Mucosa of descending colon (tissue), 3 donors: ENCODE data around the gene AGL. TPM values are rescaled to one million over a fixed set of nuclear protein-coding genes. Genes with fewer than 3 reads are reported as not detected.
A peak's percentile ranks its signal among the peaks of the same experiment; 100 is the strongest.
"Not testable (repeated sequence)": the region's sequence is repeated elsewhere in the genome, so short reads cannot be mapped to it uniquely, and the experiment has no call there.

ENCODE experiments used
- ATAC-seq: fragments of 200-7000 bp; cut with Tn5 transposase; one replicate; pipeline ENCODE4 v1.9.1; 2020; ENCODE audit warnings: mild to moderate bottlenecking, moderate library complexity
- DNase-seq, 3 donors: peaks; one replicate each; pipeline ENCODE4 v3.0.0-alpha.2; 2020
- H3K36me3 ChIP-seq: fragments of 200-600 bp; one replicate; pipeline ENCODE4 v1.8.0; 2021; ENCODE audit warnings: low read depth, mild to moderate bottlenecking
- H3K4me1 ChIP-seq: fragments of 200-600 bp; one replicate; pipeline ENCODE4 v1.8.0; 2021; ENCODE audit warnings: low read depth, mild to moderate bottlenecking
- H3K4me3 ChIP-seq: fragments of 200-600 bp; one replicate; pipeline ENCODE4 v1.8.0; 2021; ENCODE audit warnings: mild to moderate bottlenecking
- H3K9me3 ChIP-seq: fragments of 200-600 bp; one replicate; pipeline ENCODE4 v1.8.0; 2021; ENCODE audit warnings: mild to moderate bottlenecking
- intact Hi-C, 2 donors: fragments of 100-400 bp; cut with DNase I in 1 of 2; cut with micrococcal nuclease in 1 of 2; formaldehyde crosslinking; loops; one replicate each; pipeline versions ENCODE4 v1.11.0 to v1.11.1; 2022; cut with DNase I, micrococcal nuclease
- total RNA-seq, 3 donors: library from RNA; stranded (reverse); fragmentation: NEBNext Ultra II Directional in 2 of 3; extraction: Animal tissue kit (Norgen Biotek cat#: 25700) in 2 of 3; gene quantifications; one replicate each; pipeline versions ENCODE4 v1.2.1 to v1.2.4, GENCODE V29; 2021 to 2023
- TF ChIP-seq, protein P1 (sequence below): fragments of 200-600 bp; IDR thresholded peaks from one replicate; pipeline ENCODE4 v1.8.0; 2022; ENCODE audit warnings: antibody characterized with exemption, mild to moderate bottlenecking
- donor health status: DM: no; HTN: no; CAD: no; lungs with moderate emphysema.
- donor health status: DM: no; HTN: no; CAD: no.
- donor health status: DM: no; HTN: yes; CAD: no.

AGL gene
- total RNA-seq, 3 donors from 2014 or later = 24.6 to 28.2 (median 27.5) TPM

DNA sequence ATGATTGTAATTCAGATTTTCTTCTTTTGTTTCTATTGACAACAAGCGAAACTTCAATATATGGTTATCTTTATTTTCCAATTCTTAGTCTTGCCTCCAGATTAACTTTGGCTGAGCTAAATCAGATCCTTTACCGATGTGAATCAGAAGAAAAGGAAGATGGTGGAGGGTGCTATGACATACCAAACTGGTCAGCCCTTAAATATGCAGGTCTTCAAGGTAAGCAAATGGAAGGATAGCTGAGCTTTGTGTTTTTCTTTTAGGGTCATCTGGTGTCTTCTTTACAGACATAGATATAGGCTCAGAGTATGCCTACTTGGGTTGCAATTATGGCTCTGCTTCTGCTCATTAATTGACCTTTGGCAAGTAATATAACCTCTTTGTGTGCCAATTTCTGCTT lies 37.7 kb downstream of the AGL start:
- TF ChIP-seq, protein P1, sequence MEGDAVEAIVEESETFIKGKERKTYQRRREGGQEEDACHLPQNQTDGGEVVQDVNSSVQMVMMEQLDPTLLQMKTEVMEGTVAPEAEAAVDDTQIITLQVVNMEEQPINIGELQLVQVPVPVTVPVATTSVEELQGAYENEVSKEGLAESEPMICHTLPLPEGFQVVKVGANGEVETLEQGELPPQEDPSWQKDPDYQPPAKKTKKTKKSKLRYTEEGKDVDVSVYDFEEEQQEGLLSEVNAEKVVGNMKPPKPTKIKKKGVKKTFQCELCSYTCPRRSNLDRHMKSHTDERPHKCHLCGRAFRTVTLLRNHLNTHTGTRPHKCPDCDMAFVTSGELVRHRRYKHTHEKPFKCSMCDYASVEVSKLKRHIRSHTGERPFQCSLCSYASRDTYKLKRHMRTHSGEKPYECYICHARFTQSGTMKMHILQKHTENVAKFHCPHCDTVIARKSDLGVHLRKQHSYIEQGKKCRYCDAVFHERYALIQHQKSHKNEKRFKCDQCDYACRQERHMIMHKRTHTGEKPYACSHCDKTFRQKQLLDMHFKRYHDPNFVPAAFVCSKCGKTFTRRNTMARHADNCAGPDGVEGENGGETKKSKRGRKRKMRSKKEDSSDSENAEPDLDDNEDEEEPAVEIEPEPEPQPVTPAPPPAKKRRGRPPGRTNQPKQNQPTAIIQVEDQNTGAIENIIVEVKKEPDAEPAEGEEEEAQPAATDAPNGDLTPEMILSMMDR = no peak
- DNase-seq (no peak), ATAC-seq (no peak)
- no peak overlapping the region for H3K4me3 ChIP-seq
- H3K4me1 ChIP-seq = no peaks in the 10 kb centered on the region
- H3K36me3 ChIP-seq = no peaks in the 10 kb centered on the region
- H3K9me3 ChIP-seq = no peaks in the 10 kb centered on the region
- intact Hi-C loops = no loop called here

DNA sequence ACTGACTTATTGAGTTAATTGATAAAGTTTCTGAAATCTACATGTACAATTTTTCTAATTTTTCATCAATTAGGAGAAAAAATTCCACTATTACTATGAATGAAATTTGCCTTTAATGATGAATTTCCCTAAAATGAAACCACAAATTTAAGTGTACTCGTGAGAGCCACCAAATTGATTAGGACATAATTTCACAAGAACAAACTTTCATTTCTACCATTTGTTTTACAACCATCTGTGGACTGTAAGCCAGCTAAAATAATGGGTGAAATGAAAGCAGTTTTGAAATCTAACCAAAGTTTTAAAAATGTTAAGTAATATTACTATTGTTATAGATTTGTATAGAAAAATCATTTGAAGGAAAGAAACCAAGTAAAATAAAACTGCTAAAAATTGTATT lies 41.8 kb downstream of the AGL start:
- TF ChIP-seq, protein P1 = no peak
- Histone ChIP-seq H3K9me3 (no peaks in the 10 kb centered on the region), H3K4me3 (no peak overlapping the region), H3K4me1 (no peaks in the 10 kb centered on the region), H3K36me3 (no peaks in the 10 kb centered on the region)
- intact Hi-C loops = no loop called here
- no peak for ATAC-seq
- DNase-seq = no peak

DNA sequence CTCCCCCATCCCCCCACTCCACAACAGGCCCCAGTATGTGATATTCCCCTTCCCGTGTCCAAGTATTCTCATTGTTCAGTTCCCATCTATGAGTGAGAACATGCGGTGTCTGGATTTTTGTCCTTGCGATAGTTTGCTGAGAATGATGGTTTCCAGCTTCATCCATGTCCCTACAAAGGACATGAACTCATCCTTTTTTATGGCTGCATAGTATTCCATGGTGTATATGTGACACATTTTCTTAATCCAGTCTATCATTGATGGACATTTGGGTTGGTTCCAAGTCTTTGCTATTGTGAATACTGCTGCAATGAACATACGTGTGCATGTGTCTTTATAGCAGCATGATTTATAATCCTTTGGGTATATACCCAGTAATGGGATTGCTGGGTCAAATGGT lies 53.1 kb downstream of the AGL start:
- DNase-seq, H3K4me3 ChIP-seq, H3K9me3 ChIP-seq, H3K4me1 ChIP-seq, ATAC-seq, H3K36me3 ChIP-seq, intact Hi-C loops: not testable (repeated sequence)

DNA sequence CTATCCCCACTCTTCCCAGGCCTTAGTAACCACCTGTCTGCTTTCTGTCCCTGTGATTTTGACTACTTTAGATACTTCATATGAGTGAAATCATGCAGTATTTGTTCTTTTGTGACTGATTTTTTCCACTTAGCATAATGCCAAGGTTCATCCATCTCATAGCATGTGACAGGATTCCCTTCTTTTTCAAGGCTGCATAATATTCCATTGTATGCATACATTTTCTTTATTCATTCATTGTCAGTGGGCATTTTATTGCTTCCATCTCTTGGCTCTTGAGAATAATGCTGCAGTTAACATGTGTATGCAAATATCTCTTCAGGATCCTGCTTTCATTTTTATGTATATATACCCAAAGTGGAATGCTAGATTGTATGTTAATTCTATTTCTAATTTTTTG lies 56.4 kb downstream of the AGL start:
- Histone ChIP-seq H3K4me3 (no peak overlapping the region), H3K9me3 (no peaks in the 10 kb centered on the region), H3K4me1 (no peaks in the 10 kb centered on the region), H3K36me3 (no peaks in the 10 kb centered on the region)
- no peak for DNase-seq
- TF ChIP-seq, protein P1 = no peak
- no peak for ATAC-seq
- intact Hi-C loops = no loop called here

DNA sequence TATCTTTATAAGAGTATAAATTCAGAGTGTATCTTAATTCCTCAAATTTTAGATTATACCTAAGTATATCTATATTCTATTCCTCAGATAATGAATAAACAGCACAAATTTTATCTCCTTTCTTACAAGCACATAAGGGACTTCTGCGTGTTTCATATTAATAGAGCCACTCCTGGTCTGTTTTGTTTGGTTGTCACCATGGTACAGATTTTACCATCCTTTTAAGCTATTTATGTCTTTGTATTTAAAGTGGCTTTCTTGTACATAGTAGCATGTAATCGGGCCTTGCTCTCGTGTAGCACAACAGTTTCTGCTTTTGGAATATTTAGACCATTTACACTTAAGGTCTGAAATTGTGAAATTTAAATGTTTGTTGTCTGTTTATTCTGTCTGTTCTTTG lies 67.1 kb downstream of the AGL start:
- DNase-seq (no peak), ATAC-seq (no peak)
- no peaks in the 10 kb centered on the region for H3K36me3 ChIP-seq
- H3K4me3 ChIP-seq = no peak overlapping the region
- intact Hi-C loops = no loop called here
- TF ChIP-seq, protein P1 = no peak
- no peaks in the 10 kb centered on the region for H3K9me3 ChIP-seq
- H3K4me1 ChIP-seq = no peaks in the 10 kb centered on the region

DNA sequence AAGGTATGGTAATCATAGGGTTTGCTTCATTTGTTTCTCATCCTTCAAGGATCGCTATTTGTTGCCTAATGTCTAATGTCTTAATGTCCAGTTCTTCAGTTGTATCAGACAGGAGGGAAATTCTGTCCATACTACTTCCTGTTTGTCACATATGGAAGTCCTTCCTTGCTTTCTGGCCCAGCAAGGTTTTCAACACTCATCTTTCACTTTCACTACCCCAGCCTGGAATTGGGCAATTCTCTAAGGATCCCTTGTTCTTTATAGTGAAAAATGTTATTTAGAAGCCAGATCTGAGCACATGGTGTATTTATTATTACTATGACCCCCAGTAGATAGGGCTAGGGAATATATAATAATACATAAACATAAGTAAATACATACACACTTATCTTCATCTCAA lies 69.1 kb downstream of the AGL start:
- TF ChIP-seq, protein P1 = no peak
- H3K4me3 ChIP-seq = no peak overlapping the region
- H3K36me3 ChIP-seq = no peaks in the 10 kb centered on the region
- H3K9me3 ChIP-seq = no peaks in the 10 kb centered on the region
- DNase-seq (no peak), ATAC-seq (peak; percentile 32)
- H3K4me1 ChIP-seq = no peaks in the 10 kb centered on the region
- intact Hi-C loops = no loop called here
